Subcutaneous adipose tissue (tissue), 4 donors: Measurements from ENCODE around the gene USP15. TPM values are rescaled to one million over a fixed set of nuclear protein-coding genes. Genes with fewer than 3 reads are reported as not detected.

ENCODE experiments used
- CTCF ChIP-seq: fragments of 450-650 bp; IDR thresholded peaks from one replicate; pipeline ENCODE4 v1.5.1; 2016; ENCODE audit warnings: low read depth, mild to moderate bottlenecking, control low read depth, antibody characterized with exemption, moderate library complexity
- small RNA-seq: library from RNA; depleted of rRNA; stranded (forward); fragments of <200 nt; gene quantifications from one replicate; pipeline ENCODE3, GENCODE V24; 2016
- total RNA-seq, 4 donors: library from RNA; depleted of rRNA; stranded (reverse); fragments of >200 nt; gene quantifications; one replicate each; pipeline ENCODE4 v1.1.0, GENCODE V29; 2016

The USP15 gene
- total RNA-seq, 4 donors from 2014 or later, result 88.5 to 288 (median 158) TPM

DNA sequence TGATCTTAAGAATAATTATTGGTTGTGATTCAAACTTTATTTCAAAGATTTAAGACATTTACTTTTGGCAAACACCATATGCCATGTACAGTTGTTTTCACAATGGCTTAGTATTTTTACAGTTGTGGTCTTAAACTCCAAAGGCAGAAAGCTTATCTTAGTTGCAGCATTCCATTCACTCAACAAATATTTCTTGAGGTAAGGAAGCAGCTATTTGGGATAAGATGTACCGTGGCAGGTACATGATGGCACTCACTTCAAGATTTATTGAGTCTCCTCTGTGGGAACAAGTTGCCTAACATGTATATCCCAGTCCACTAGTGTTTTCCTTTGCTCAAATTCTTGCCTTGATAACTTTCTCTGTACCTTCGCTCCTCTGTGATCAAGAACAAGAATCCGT is 198.4 kb downstream of the USP15 start:
- TF ChIP-seq CTCF, result no peak

- no peak for TF ChIP-seq CTCF
Measured at GRCh38 chr12:62459976-62460375, 199.8 kb downstream of the USP15 start.

Small RNA genes within 50 kb of the gene (small RNA-seq; reads per million reads assigned to genes)
- gene RF00017 (not detected), gene RNU6-595P (not detected)

Other genes with a start within 250 kb of the USP15 start
- gene MON2, start 206.4 kb downstream of the USP15 start, total RNA-seq, result 100 to 1,000 TPM in 3 of 4 donors, 10 to 100 TPM in 1; 87.2 to 150 (median 101) TPM